Stomach (tissue), 9 donors: Measurements from ENCODE around the gene SLC38A6. TPM values are rescaled to one million over a fixed set of nuclear protein-coding genes. Genes with fewer than 3 reads are reported as not detected.

ENCODE experiments used
- DNase-seq, 2 donors: peaks; one replicate each; pipeline versions ENCODE4 v3.0.0 to v3.0.0-alpha.2; 2013 to 2019
- H3K27ac ChIP-seq, 5 donors: fragments of 200-600 bp in 4 of 5; sonication (generic) in 4 of 5; one replicate each; pipeline ENCODE4 v1.5.1; 2013 to 2019; ENCODE audit warnings: mild to moderate bottlenecking in 1 of 5, moderate library complexity in 1 of 5
- H3K27me3 ChIP-seq, 3 donors: fragments of 200-600 bp; sonication (generic); one replicate each; pipeline ENCODE4 v1.5.1; 2017 to 2019; ENCODE audit warnings: mixed run types in 1 of 3
- H3K36me3 ChIP-seq, 4 donors: fragments of 200-600 bp; sonication (generic); 1 replicate in 3 of 4; 2 replicates in 1 of 4; pipeline ENCODE4 v1.5.1; 2016 to 2019
- H3K4me1 ChIP-seq, 4 donors: fragments of 200-600 bp; sonication (generic); one replicate each; pipeline ENCODE4 v1.5.1; 2016 to 2019
- H3K4me3 ChIP-seq, 4 donors: fragments of 200-600 bp; sonication (generic) in 3 of 4; one replicate each; pipeline ENCODE4 v1.5.1; 2016 to 2019; ENCODE audit warnings: mild to moderate bottlenecking in 1 of 4
- H3K9me3 ChIP-seq, 4 donors: fragments of 200-600 bp; sonication (generic); one replicate each; pipeline ENCODE4 v1.5.1; 2016 to 2019
- CTCF ChIP-seq, 7 experiments: fragments of 450-650 bp in 4 of 7; fragments of 200-600 bp in 3 of 7; sonication (generic) in 3 of 7; IDR thresholded peaks; one replicate each; pipeline ENCODE4 v1.5.1; 2016 to 2019; ENCODE audit warnings: antibody characterized with exemption in 7 of 7, control low read depth in 2 of 7, mild to moderate bottlenecking in 1 of 7
- EP300 ChIP-seq: sonication (generic); formaldehyde crosslinking; IDR thresholded peaks from one replicate; pipeline ENCODE4 v1.6.1; 2017; ENCODE audit warnings: antibody characterized with exemption
- POLR2A ChIP-seq, 4 donors: fragments of 450-650 bp; IDR thresholded peaks; one replicate each; pipeline ENCODE4 v1.6.1; 2016; ENCODE audit warnings: antibody characterized with exemption in 4 of 4, control low read depth in 2 of 4, mild to moderate bottlenecking in 1 of 4, moderate library complexity in 1 of 4
- POLR2AphosphoS5 ChIP-seq, 3 donors: sonication (generic); formaldehyde crosslinking; IDR thresholded peaks; one replicate each; pipeline ENCODE4 v1.6.1; 2016; ENCODE audit warnings: antibody characterized with exemption in 3 of 3
- WGBS, 5 donors: extraction: QIAGEN DNeasy Blood & Tissue Kit in 3 of 5; methylation state at CpG; one replicate each; pipeline versions ENCODE4 v1.1.5 to v1.1.7; 2013 to 2018; 5-methylcytosine and 5-hydroxymethylcytosine counted together
- intact Hi-C: fragments of 100-400 bp; cut with DNase I; formaldehyde crosslinking; loops from one replicate; pipeline ENCODE4 v1.15.1; 2023; ENCODE audit warnings: low total_unique reads
- polyA plus RNA-seq, 3 donors: library from polyadenylated mRNA; stranded (reverse); fragments of 200-250 nt; gene quantifications; one replicate each; pipeline ENCODE4 v1.2.3, GENCODE V29; 2013
- total RNA-seq, 5 donors: library from RNA; depleted of rRNA; stranded (reverse); fragments of >200 nt; gene quantifications; one replicate each; pipeline versions ENCODE4 v1.1.0 to v1.2.3, GENCODE V29; 2014 to 2016
- donor health status: healthy with polysubstance abuse.
- donor health status: Bipolar disorder and iron deficiency.
- donor health status: healthy.

SLC38A6 gene
- total and polyA plus RNA-seq, 8 donors: 2.9 to 45.9 (median 7.6) TPM; not detected in 1

DNA sequence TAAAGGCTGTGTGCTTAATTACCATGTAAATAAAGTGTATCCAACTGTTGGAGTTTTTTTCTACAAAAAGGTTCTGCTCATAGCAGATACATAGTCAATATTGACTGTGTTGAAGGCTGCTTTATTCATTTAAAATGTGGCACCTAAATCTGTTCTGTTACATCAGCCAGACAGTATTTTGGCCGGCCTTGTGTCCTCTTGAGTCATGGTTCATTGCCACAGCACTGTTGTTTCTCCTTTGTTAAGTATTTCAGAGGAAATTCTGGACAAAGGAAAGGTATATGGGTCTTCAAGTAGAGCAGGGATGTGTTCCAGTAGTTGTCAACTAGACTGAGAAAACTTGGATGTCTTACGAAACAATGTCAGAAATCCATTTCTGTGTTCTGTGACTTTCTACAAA, 95.5 kb downstream of the SLC38A6 start:
- Histone ChIP-seq H3K9me3 (no peaks in the 10 kb centered on the region), H3K4me3 (no peak overlapping the region), H3K27ac (no peak overlapping the region), H3K36me3 (peaks cover 0 to 7% (median 2%) of the 10 kb centered on the region in 4 donors), H3K27me3 (no peaks in the 10 kb centered on the region), H3K4me1 (no peaks in the 10 kb centered on the region)
- TF ChIP-seq POLR2A (IDR thresholded peaks at IDR 0.05): no peak
- TF ChIP-seq EP300: no peak
- no peak for TF ChIP-seq POLR2AphosphoS5 (IDR thresholded peaks at IDR 0.05)
- TF ChIP-seq CTCF (IDR thresholded peaks at IDR 0.05): no peak
- intact Hi-C loops: no loop called here
- DNase-seq: no peak
- 80 to 92% (median 82%) methylated on average over 2 of the region's 2 CpGs for WGBS, 5 donors

GRCh38 chr14:61077437-61077836, 96.4 kb downstream of the SLC38A6 start:
- intact Hi-C loops: no loop called here
- Histone ChIP-seq H3K4me3 (no peak overlapping the region), H3K9me3 (no peaks in the 10 kb centered on the region), H3K27ac (no peak overlapping the region), H3K36me3 (peaks cover 0 to 7% (median 2%) of the 10 kb centered on the region in 4 donors), H3K4me1 (no peaks in the 10 kb centered on the region), H3K27me3 (no peaks in the 10 kb centered on the region)
- TF ChIP-seq POLR2A (IDR thresholded peaks at IDR 0.05) (no peak), CTCF (IDR thresholded peaks at IDR 0.05) (no peak), EP300 (no peak), POLR2AphosphoS5 (IDR thresholded peaks at IDR 0.05) (no peak)
- no peak for DNase-seq

DNA sequence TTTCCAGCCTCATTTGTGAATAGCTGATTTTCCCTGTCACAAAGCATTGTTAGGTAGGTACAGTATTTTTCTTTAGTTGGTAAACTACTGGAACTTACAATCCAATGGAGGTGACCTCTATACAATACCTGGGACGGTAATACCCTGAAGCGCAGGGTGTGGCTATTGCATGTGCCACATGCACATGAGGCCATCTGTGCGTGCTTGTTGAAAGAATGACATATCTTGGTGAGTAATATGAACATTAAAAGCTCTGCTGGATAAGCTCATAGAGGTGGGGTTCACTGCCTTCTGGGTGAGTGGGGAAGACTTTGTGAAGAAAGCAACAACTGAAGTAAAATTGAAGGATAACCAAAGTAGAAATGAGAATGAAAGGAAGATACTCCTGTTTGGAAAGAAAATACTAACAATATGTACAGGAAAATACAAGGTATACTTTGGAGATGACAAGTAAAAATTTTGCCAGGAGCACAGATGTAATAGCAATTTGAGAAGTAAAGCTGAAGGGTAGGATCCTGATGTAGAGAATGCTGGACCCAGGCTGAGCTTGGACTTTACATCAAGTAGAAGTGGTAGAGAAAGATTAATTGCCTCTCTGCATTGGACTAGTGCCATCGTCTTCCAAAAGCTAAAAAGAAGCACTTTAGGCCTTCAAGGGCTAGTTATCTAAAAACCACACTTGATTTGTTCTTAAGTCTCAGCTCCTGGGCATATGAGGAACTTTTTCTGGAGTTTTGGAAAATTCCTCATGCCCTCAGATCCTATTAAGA, 97.1 kb downstream of the SLC38A6 start:
- H3K4me1 ChIP-seq: no peaks in the 10 kb centered on the region
- no peak overlapping the region for H3K4me3 ChIP-seq
- TF ChIP-seq EP300: no peak
- no peak for TF ChIP-seq POLR2AphosphoS5 (IDR thresholded peaks at IDR 0.05)
- no peak for TF ChIP-seq CTCF (IDR thresholded peaks at IDR 0.05)
- TF ChIP-seq POLR2A (IDR thresholded peaks at IDR 0.05): no peak
- peaks cover 0 to 7% (median 2%) of the 10 kb centered on the region in 4 donors for H3K36me3 ChIP-seq
- no peaks in the 10 kb centered on the region for H3K9me3 ChIP-seq
- peak in 1 of 2 donors; percentile 35 for DNase-seq
- intact Hi-C loops: no loop called here
- no peak overlapping the region for H3K27ac ChIP-seq
- 75 to 86% (median 80%) methylated on average over 4 of the region's 4 CpGs for WGBS, 5 donors
- no peaks in the 10 kb centered on the region for H3K27me3 ChIP-seq

DNA sequence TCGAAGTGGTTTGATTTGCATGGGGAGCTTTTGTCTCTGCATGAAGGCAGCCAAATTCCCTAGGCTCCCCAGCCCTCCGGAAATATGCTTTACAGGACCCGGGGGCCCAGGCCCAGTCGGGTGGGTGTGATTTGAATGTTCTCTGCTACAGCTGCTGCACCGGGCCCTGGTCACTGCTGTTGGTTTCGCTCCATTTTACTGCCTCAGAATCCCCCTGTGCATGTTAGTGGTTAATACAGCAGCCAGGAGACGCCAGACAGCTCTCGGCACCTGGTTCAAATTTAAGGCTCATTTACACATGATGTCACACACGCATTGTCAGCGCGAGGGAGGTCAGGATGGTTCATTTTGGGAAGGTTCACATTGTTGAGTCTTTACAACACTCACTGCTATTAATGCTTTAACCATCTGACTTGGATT, 99.6 kb downstream of the SLC38A6 start:
- Histone ChIP-seq H3K27me3 (no peaks in the 10 kb centered on the region), H3K4me1 (no peaks in the 10 kb centered on the region), H3K4me3 (no peak overlapping the region), H3K36me3 (peaks cover 0 to 24% (median 6%) of the 10 kb centered on the region in 4 donors), H3K27ac (no peak overlapping the region), H3K9me3 (no peaks in the 10 kb centered on the region)
- DNase-seq: peak in 1 of 2 donors; percentile 13
- 77 to 89% (median 85%) methylated on average over 8 to 11 of the region's 11 CpGs for WGBS, 5 donors
- no peak for TF ChIP-seq CTCF (IDR thresholded peaks at IDR 0.05)
- TF ChIP-seq POLR2A (IDR thresholded peaks at IDR 0.05): no peak
- no peak for TF ChIP-seq EP300
- no peak for TF ChIP-seq POLR2AphosphoS5 (IDR thresholded peaks at IDR 0.05)
- intact Hi-C loops: no loop called here
